HuH-7.5 (cell line): ENCODE results near the gene TNFSF15.

Source experiments
- DNase-seq: peaks from one replicate; pipeline ENCODE4 v3.0.0; 2011; ENCODE audit warnings: low spot score

TNFSF15 gene

GRCh38 chr9:114789006-114789405 lies 16.8 kb downstream of the TNFSF15 start:
- no peak for DNase-seq

DNA sequence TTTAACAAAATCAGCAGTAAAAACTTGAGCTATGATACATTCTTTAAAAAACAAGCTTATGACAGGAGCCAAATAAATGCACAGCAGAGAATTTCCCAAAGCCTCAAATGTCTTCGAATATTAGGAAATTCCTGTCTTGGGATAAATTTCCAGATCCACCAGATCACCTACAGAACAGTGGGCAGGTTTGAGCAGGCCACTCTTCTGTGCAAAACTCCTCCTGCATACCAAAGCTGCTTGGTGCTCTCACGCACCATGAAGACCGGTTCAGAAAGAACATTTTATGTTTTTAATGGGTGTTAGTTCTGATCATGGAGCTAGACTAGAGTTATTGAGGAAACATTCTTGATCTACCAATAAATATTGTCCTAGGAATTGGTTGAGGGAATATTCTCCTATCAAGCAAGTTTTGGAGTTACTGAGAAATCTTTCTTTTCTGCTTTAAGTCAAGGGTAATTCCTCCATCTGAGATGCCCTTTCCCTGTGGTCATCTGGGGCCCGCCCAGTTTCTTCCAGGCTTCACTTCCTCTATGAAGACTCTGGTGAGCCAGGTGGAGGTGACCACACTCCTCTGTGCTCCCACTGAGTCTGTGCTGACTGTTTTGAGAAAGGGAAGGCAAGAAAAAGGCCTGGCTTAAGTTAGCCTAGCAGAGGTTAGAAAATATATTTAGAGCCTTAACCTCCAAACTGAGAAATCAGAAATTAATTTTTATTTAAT lies 17.9 kb downstream of the TNFSF15 start:
- no peak for DNase-seq

- no peak for DNase-seq
Observed at GRCh38 chr9:114787214-114787613, 18.6 kb downstream of the TNFSF15 start.

DNA sequence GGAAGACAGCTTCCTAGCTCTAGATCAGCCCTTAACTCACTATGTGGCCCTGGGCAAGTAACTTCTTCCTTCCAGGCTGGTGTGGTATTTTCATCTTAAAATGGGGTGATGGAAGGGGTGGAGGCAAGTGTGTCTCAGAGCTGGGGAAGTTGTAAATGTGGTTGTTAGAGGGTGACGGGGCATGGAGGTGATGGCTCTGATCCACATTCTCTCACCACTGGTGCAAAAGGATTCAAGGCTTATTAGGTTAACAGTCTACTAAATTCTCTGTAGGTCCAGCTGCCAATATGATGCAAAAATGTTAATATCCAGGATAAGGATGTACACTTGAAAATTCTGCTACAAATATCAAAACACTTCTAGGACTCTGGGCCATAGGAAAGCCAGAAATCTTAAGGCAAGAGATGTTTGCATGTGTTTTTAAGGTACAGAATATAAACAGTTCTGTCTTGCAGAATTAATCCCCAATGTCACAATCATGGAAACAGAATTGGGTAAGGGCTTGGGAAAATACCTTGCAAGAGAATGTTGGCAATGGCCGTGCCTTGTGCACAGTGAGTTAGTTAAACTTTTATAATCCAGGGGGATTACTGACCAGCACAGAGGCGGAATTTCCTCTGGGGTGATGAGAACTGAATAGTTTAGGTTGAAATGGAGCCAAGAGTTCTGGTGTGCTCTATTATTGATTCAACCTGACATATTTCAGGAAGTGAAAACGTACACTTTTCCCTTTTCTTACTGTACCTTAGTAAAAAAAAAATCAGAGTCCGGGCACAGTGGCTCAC lies 19.8 kb downstream of the TNFSF15 start:
- no peak for DNase-seq

DNA sequence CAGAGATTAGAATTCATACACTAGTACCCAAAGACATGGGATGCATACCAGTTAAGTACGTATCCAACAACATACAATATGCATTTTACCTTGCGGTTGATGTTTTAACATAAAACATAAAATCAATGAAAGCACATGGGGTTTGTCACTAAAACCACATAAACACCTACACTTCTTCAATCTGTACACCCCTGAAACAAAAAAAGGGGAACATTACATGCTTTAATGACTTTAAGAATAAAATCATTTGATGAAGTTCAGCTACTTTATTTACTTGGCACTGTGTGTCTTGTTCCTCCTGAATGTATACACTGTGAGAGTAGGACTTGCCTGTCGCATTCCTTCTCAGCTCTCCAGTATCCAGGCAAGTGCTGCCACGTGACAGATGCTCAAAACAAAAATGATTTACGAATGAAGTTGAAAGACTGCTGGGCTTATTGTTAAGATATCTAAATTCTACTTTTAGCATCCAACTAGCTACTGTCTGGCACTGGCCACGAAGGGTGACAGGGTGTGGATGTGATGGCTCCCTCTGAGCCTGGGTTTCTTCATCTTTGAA lies 21.0 kb downstream of the TNFSF15 start:
- DNase-seq = no peak

DNA sequence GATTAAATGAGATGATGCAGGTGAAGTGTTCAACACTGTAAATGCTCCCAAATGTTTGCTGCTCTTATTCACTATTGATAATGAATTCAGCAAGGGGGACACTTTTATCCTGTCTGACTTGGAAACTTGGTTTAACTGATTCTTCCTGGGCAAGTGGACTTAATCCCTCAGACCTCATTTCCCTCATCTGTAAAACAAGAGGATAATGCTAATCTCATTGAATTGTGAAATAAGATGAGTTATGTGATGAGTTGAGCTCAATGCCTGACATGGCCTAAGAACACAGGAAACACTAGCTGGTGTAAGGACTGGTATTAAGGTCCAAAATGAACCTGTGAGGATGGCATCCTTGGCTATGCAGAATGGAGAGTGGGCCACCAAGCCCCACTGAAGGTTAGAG lies 23.3 kb downstream of the TNFSF15 start:
- no peak for DNase-seq

GRCh38 chr9:114779352-114779845 lies 26.4 kb downstream of the TNFSF15 start:
- DNase-seq = no peak

DNA sequence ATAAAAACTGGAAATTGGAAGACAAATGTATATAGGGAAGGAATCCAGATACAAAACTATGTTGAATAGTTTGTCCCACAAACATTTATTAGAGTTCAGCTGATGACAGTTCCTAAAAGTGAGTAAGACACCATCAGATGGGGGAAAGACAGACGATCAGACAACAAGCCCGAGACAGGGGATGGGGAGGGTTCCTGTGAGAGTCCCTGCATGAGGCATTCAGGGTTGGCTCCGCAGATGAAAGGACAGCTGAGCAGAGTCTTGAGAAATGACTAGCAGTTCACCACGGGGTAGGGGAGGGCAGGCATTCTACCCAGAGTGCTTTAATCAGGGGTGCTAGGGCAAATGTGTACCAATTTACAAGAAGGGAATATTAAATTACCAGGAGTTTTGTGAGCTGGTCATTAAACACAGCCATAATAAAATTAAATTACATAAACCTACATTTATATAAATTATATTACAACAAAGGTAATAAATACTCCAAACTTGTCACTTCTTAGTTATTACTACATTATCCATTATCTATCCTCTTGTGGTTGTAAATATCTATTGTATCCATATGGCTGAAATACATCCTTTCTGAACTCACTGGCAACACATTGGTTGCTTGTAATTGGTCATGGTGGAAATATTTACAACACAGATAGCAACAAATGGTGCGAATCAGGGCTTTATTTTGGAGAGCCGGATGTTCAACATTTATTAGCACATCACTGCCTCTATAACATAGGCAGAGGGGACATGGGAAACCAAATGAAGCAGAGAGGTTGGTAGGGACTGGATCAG lies 27.8 kb downstream of the TNFSF15 start:
- no peak for DNase-seq

DNA sequence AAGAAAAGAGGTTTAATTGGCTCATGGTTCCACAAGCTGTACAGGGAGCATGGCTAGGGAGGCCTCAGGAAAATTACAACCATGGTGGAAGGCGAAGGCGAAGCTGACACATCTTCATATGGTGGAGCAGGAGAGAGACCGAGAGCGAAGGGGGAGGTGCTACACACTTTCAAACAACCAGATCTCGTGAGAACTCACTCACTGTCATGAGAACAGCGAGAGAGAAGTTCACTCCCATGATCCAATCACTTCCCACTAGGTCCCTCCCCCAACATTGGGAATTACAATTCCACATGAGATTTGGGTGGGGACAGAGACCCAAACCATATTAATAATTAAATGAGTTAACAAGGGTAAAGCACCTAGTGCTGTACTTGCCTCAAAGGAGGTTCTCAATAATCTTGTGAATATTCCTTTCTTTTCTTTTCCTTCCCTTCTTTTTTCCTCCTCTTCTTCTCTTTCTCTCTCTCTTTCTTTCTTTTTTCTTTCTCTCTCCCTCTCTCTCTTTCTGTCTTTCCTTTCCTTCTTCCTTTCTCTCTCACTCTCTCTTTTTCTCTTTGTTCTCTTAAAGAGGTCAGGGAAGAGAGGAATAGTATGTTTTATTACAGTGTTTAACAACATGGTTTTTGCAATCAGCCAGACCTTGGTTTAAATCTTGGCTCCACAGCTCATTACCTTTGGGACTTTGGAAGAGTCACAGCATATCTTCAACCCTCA lies 29.0 kb downstream of the TNFSF15 start:
- no peak for DNase-seq

GRCh38 chr9:114775981-114776380 lies 29.9 kb downstream of the TNFSF15 start:
- no peak for DNase-seq

- DNase-seq = no peak
Observed at GRCh38 chr9:114775121-114775520, 30.7 kb downstream of the TNFSF15 start.

DNA sequence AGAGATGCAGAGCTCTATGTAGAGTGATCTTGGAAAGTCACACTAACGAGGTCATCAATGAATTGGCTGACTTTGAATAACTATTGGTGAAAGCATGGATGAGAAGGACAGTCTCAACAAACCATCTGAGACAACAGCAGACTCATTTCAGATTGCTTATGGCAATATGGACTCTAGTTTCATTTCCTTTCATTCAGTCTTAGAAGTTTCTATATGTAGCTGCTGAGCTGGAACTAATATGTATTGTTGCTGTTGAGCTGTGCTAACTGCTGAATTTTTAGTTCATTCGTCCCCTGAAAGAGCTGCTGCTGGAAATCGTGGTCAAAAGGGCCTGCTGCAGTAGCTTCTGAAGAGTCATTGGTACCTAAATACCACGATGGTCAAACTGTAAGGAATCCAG lies 31.3 kb downstream of the TNFSF15 start:
- no peak for DNase-seq

GRCh38 chr9:114771889-114772288 lies 34.0 kb downstream of the TNFSF15 start:
- DNase-seq = no peak

GRCh38 chr9:114770991-114771390 lies 34.8 kb downstream of the TNFSF15 start:
- DNase-seq = no peak

GRCh38 chr9:114769624-114770023 lies 36.2 kb downstream of the TNFSF15 start:
- DNase-seq = no peak

DNA sequence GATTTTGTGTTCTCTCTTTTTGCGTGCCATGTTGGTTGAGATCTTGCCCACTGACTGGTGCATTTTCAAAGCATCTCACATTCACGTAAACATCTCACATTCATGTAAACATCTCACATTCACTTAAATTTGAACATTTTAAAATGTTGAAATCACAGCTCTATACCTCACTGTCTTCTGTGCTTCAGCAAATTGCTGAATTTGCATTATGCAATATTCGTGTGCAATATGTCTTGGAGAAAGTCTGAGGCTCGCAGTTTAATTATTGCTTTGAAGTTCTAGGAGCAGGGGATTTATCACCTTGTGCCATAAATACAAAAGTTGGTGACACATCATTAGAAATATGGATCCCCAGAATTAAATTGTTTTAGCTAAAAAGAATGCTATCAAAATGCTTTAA lies 42.6 kb downstream of the TNFSF15 start:
- DNase-seq = no peak

DNA sequence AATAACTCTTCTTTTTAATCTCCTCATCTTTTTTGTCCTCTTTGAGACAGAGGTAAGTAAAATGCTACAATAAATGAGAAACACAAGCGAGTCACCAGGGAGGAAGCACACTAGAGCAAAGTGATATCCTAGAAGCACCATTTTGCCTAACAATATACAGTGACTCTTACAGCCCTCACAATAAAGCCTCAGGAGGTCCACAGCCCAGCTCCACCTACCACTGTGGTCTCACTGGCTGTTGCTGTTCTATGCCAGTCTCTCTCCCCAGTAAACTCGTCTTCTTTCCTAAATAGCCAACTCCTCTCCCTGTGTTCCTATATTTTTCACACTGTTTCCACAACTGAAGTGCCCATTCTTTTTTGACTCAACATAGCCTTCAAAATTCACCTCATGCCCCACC lies 44.3 kb downstream of the TNFSF15 start:
- DNase-seq = no peak

- DNase-seq = no peak
Observed at GRCh38 chr9:114759512-114760341, 46.1 kb downstream of the TNFSF15 start.

DNA sequence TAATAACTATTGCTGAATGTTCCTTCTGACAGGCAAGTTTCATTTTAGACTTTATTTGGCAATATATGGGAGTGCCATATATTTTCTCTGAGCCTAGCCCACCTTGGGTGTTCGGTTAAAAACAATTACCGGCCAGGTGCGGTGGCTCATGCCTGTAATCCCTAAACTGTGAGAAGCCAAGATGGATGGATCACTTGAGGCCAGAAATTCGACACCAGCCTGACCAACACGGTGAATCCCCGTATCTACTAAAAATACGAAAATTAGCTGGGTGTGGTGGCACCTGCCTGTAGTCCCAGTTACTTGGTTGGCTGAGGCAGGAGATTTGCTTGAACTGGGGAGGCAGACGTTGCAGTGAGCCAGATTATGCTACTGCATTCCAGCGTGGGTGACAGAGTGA lies 47.9 kb downstream of the TNFSF15 start:
- no peak for DNase-seq

DNA sequence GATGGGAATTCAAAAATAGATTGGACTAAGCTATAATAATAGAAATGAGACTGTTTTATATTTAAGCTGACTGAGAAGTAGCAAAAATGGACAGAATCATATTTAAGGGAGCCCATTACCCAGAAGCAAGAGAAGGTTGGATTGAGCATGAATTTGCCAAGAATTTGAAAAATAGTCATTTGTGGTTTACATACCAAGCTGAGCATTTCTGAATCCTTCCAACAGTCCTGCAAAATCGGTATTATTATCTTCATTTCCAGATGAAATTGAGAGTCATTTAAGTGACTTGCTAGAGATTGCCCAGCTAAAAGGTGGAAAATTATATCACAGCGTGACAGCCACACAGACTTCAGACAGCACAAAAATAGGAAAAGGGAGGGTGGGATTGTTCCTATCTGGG lies 48.4 kb downstream of the TNFSF15 start:
- DNase-seq = no peak

GRCh38 chr9:114756920-114757319 lies 48.9 kb downstream of the TNFSF15 start:
- no peak for DNase-seq
